NCI-H187 treated with DMSO at 0.1 percent for 48 hours (cell line): ENCODE results near the gene GSAP.
"Not testable (repeated sequence)": the region's sequence is repeated elsewhere in the genome, so short reads cannot be mapped to it uniquely, and the experiment has no call there.

ENCODE experiments used
- DNase-seq: peaks from one replicate; lab custom pipeline; 2025; lab: John Stamatoyannopoulos, UW

Gene GSAP

GRCh38 chr7:77415823-77416620 is at the start of gene GSAP:
GSAP (minus strand) TSS chr7:77416349; CDS start chr7:77416321, 28 bp downstream.
- no peak for DNase-seq

GRCh38 chr7:77465256-77465655 is 49.1 kb upstream of the GSAP start:
- no peak for DNase-seq

- DNase-seq = no peak
Observed at GRCh38 chr7:77464589-77464988, 48.4 kb upstream of the GSAP start.

- DNase-seq = not testable (repeated sequence)
Observed at GRCh38 chr7:77463632-77464031, 47.5 kb upstream of the GSAP start.

GRCh38 chr7:77461842-77462241 is 45.7 kb upstream of the GSAP start:
- DNase-seq = no peak

- DNase-seq = no peak
Observed at GRCh38 chr7:77461246-77461645, 45.1 kb upstream of the GSAP start.

GRCh38 chr7:77460057-77460486 is 43.9 kb upstream of the GSAP start:
- DNase-seq = no peak

GRCh38 chr7:77459311-77459726 is 43.2 kb upstream of the GSAP start:
- DNase-seq = no peak

- no peak for DNase-seq
Observed at GRCh38 chr7:77458786-77459185, 42.6 kb upstream of the GSAP start.

- no peak for DNase-seq
Observed at GRCh38 chr7:77457779-77458178, 41.6 kb upstream of the GSAP start.

- no peak for DNase-seq
Observed at GRCh38 chr7:77456696-77457095, 40.5 kb upstream of the GSAP start.

- no peak for DNase-seq
Observed at GRCh38 chr7:77455321-77455720, 39.2 kb upstream of the GSAP start.

GRCh38 chr7:77454802-77455201 is 38.7 kb upstream of the GSAP start:
- no peak for DNase-seq

- no peak for DNase-seq
Observed at GRCh38 chr7:77453531-77453930, 37.4 kb upstream of the GSAP start.

- not testable (repeated sequence) for DNase-seq
Observed at GRCh38 chr7:77451950-77452349, 35.8 kb upstream of the GSAP start.

GRCh38 chr7:77450613-77451012 is 34.5 kb upstream of the GSAP start:
- no peak for DNase-seq

- DNase-seq = no peak
Observed at GRCh38 chr7:77450054-77450453, 33.9 kb upstream of the GSAP start.

- DNase-seq = no peak
Observed at GRCh38 chr7:77447616-77448015, 31.5 kb upstream of the GSAP start.

- DNase-seq = no peak
Observed at GRCh38 chr7:77444123-77444522, 28.0 kb upstream of the GSAP start.

- no peak for DNase-seq
Observed at GRCh38 chr7:77443042-77443441, 26.9 kb upstream of the GSAP start.

GRCh38 chr7:77442636-77443035 is 26.5 kb upstream of the GSAP start:
- DNase-seq = no peak

- no peak for DNase-seq
Observed at GRCh38 chr7:77441046-77441445, 24.9 kb upstream of the GSAP start.

GRCh38 chr7:77439572-77439971 is 23.4 kb upstream of the GSAP start:
- no peak for DNase-seq

GRCh38 chr7:77438131-77438530 is 22.0 kb upstream of the GSAP start:
- DNase-seq = no peak
